Testis (tissue), 2 donors: ENCODE results near the gene TRPC4AP.

Source experiments
- CTCF ChIP-seq, 3 experiments: fragments of 450-650 bp in 2 of 3; fragments of 200-600 bp in 1 of 3; sonication (generic) in 1 of 3; IDR thresholded peaks; one replicate each; pipeline ENCODE4 v1.5.1; 2016 to 2019; ENCODE audit warnings: antibody characterized with exemption in 3 of 3, mild to moderate bottlenecking in 2 of 3, moderate library complexity in 1 of 3
- POLR2A ChIP-seq: fragments of 450-650 bp; IDR thresholded peaks from one replicate; pipeline ENCODE4 v1.6.1; 2017; ENCODE audit warnings: antibody characterized with exemption, mild to moderate bottlenecking, moderate library complexity

DNA sequence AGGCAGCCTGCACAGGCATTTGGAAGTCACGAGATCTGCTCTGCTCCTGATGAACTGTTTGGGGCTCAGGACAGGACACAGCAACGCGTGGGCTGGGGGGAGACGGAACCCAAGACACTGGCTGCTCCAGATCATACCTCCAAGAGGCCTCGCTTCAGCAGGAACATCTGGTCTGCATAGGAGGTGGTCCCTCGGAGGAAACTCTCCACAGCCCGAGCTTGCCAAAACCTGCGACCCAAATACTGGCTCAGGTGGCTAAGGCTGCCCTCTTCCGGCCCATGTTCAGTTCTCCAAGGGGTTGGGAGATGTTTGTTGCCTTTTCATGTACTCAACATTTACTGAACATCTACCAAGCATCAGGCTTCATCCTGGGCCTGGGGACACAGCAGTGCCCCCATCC is 85.2 kb downstream of the TRPC4AP start:
- TF ChIP-seq CTCF (IDR thresholded peaks at IDR 0.05) (no peak), POLR2A (no peak)
